Hepatocyte (in vitro differentiated cells): ENCODE measurements around the gene NDUFA8. TPM values are rescaled to one million over a fixed set of nuclear protein-coding genes. Genes with fewer than 3 reads are reported as not detected.

ENCODE experiments used
- DNase-seq: peaks from one replicate; pipeline ENCODE4 v3.0.0-alpha.2; 2016; ENCODE audit warnings: low spot score
- H2AFZ ChIP-seq: fragments of 200-600 bp; sonication (generic); 2 replicates; pipeline ENCODE4 v1.6.0; 2016; ENCODE audit warnings: antibody characterized with exemption, mild to moderate bottlenecking
- H3K27ac ChIP-seq: fragments of 200-600 bp; sonication (generic); 2 replicates; pipeline ENCODE4 v1.5.1; 2016; ENCODE audit warnings: mild to moderate bottlenecking
- H3K27me3 ChIP-seq: fragments of 200-600 bp; sonication (generic); 2 replicates; pipeline ENCODE4 v1.6.1; 2016
- H3K36me3 ChIP-seq: fragments of 200-600 bp; sonication (generic); replicated peaks from 2 replicates; pipeline ENCODE4 v1.5.1; 2016; ENCODE audit warnings: low read depth; ENCODE audit not compliant: insufficient read depth
- H3K4me1 ChIP-seq: fragments of 200-600 bp; sonication (generic); 2 replicates; pipeline ENCODE4 v1.5.1; 2016; ENCODE audit warnings: mild to moderate bottlenecking, moderate library complexity; ENCODE audit not compliant: insufficient read depth
- H3K4me2 ChIP-seq: fragments of 200-600 bp; sonication (generic); 2 replicates; pipeline ENCODE4 v1.6.0; 2016
- H3K4me3 ChIP-seq: fragments of 200-600 bp; sonication (generic); 2 replicates; pipeline ENCODE4 v1.5.1; 2016; ENCODE audit warnings: mild to moderate bottlenecking
- H3K79me2 ChIP-seq: fragments of 200-600 bp; sonication (generic); 2 replicates; pipeline ENCODE4 v1.6.0; 2017; ENCODE audit warnings: mild to moderate bottlenecking
- H3K9me2 ChIP-seq: fragments of 200-600 bp; sonication (generic); replicated peaks from 2 replicates; pipeline ENCODE4 v1.6.0; 2017; ENCODE audit warnings: mild to moderate bottlenecking; ENCODE audit not compliant: insufficient read depth
- H3K9me3 ChIP-seq: fragments of 200-600 bp; sonication (generic); 2 replicates; pipeline ENCODE4 v1.5.1; 2016; ENCODE audit warnings: low read depth, mild to moderate bottlenecking
- H4K20me1 ChIP-seq: fragments of 200-600 bp; sonication (generic); 2 replicates; pipeline ENCODE4 v1.6.0; 2016; ENCODE audit warnings: mild to moderate bottlenecking; ENCODE audit not compliant: insufficient read depth, poor library complexity, severe bottlenecking
- CTCF ChIP-seq: fragments of 200-600 bp; sonication (generic); IDR thresholded peaks from 2 replicates; pipeline ENCODE4 v1.5.1; 2016; ENCODE audit warnings: antibody characterized with exemption, mild to moderate bottlenecking; ENCODE audit not compliant: poor library complexity
- EZH2 ChIP-seq: fragments of 200-600 bp; sonication (generic); IDR thresholded peaks from 2 replicates; pipeline ENCODE4 v1.6.1; 2016; ENCODE audit warnings: antibody characterized with exemption, mild to moderate bottlenecking, borderline replicate concordance
- EZH2phosphoT487 ChIP-seq: fragments of 200-600 bp; sonication (generic); IDR thresholded peaks from one replicate; pipeline ENCODE4 v1.6.1; 2018; ENCODE audit warnings: antibody characterized with exemption, mild to moderate bottlenecking, low read depth, moderate library complexity; ENCODE audit not compliant: unreplicated experiment, severe bottlenecking
- WGBS: methylation state at CpG from one replicate; pipeline ENCODE4 v1.1.6; 2016; ENCODE audit warnings: low lambda C conversion rate; ENCODE audit errors: missing lambda C conversion rate; 5-methylcytosine and 5-hydroxymethylcytosine counted together
- polyA plus RNA-seq: library from polyadenylated mRNA; unstranded; fragments of >200 nt; fragmentation: Nextera tagmentation; extraction: Ambion mirVana; gene quantifications from 2 replicates; pipeline ENCODE4 v1.2.1, GENCODE V29; 2016
- total RNA-seq: library from RNA; depleted of rRNA; stranded (reverse); fragments of >200 nt; gene quantifications from 2 replicates; pipeline ENCODE4 v1.2.3, GENCODE V29; 2014

Gene NDUFA8
- 44.4 and 46.4 TPM in 2 replicates for total RNA-seq
- 113 and 132 TPM in 2 replicates for polyA plus RNA-seq

- Histone ChIP-seq H3K27ac (peak within 1 kb of the TSS; percentile 31), H3K9me3 (no peaks in the 10 kb centered on the region), H3K27me3 (no peaks in the 10 kb centered on the region)
Observed at GRCh38 chr9:122159026-122159924, at the start of gene NDUFA8, which contains the start of gene MORN5. TSS of gene NDUFA8 (minus strand) at chr9:122159779. CDS start at chr9:122159677, 102 bp downstream. TSS of gene MORN5 (plus strand) at chr9:122159908. CDS start at chr9:122159973, 65 bp downstream.

GRCh38 chr9:122207096-122207495, 47.5 kb upstream of the NDUFA8 start:
- H3K4me3 ChIP-seq: no peak overlapping the region
- H3K4me2 ChIP-seq: no peak overlapping the region
- H4K20me1 ChIP-seq: no peaks in the 10 kb centered on the region
- H3K27ac ChIP-seq: no peak overlapping the region
- no peaks in the 10 kb centered on the region for H3K9me3 ChIP-seq
- TF ChIP-seq CTCF: no peak
- TF ChIP-seq EZH2: no peak
- no peak for TF ChIP-seq EZH2phosphoT487
- H3K9me2 ChIP-seq: no peaks in the 10 kb centered on the region
- 59% methylated on average over 9 of the region's 9 CpGs for WGBS
- no peaks in the 10 kb centered on the region for H3K4me1 ChIP-seq
- DNase-seq: no peak
- H3K36me3 ChIP-seq: no peaks in the 10 kb centered on the region
- no peak overlapping the region for H2AFZ ChIP-seq
- H3K79me2 ChIP-seq: no peaks in the 10 kb centered on the region
- peaks cover 34% of the 10 kb centered on the region for H3K27me3 ChIP-seq

More at GRCh38 chr9:122159026-122159924, at the start of gene NDUFA8, which contains the start of gene MORN5:
- Histone ChIP-seq H2AFZ (peak within 1 kb of the TSS; percentile 80), H3K9me2 (no peaks in the 10 kb centered on the region), H3K36me3 (no peaks in the 10 kb centered on the region), H3K4me1 (peaks cover 9% of the 10 kb centered on the region), H3K4me2 (peak within 1 kb of the TSS; percentile 79), H3K4me3 (peak within 1 kb of the TSS; percentile 78), H4K20me1 (peaks cover 19% of the 10 kb centered on the region), H3K79me2 (peaks cover 52% of the 10 kb centered on the region)
- TF ChIP-seq EZH2: no peak
- TF ChIP-seq CTCF: no peak
- TF ChIP-seq EZH2phosphoT487: no peak
- WGBS: 2% methylated on average over 45 of the region's 56 CpGs
- peak; percentile 99 for DNase-seq

GRCh38 chr9:122206118-122207046, 46.8 kb upstream of the NDUFA8 start:
- H3K36me3 ChIP-seq: no peaks in the 10 kb centered on the region
- no peak overlapping the region for H3K4me3 ChIP-seq
- no peak overlapping the region for H3K4me2 ChIP-seq
- H4K20me1 ChIP-seq: no peaks in the 10 kb centered on the region
- no peaks in the 10 kb centered on the region for H3K79me2 ChIP-seq
- no peak overlapping the region for H3K27ac ChIP-seq
- H3K27me3 ChIP-seq: peaks cover 27% of the 10 kb centered on the region
- H3K4me1 ChIP-seq: no peaks in the 10 kb centered on the region
- no peak for TF ChIP-seq EZH2phosphoT487
- H3K9me2 ChIP-seq: no peaks in the 10 kb centered on the region
- no peaks in the 10 kb centered on the region for H3K9me3 ChIP-seq
- WGBS: 86% methylated on average over 9 of the region's 9 CpGs
- H2AFZ ChIP-seq: no peak overlapping the region
- no peak for DNase-seq
